ENCODE data around the gene ENO4.

The ENO4 gene

GRCh38 chr10:116831086-116831485 is 18.2 kb upstream of the ENO4 start:
- DNase-seq = no peak

- no peak for DNase-seq
Measured at GRCh38 chr10:116831790-116832189, 17.5 kb upstream of the ENO4 start.

GRCh38 chr10:116833986-116834985 is 15.0 kb upstream of the ENO4 start:
- no peak for DNase-seq

GRCh38 chr10:116835658-116836057 is 13.6 kb upstream of the ENO4 start:
- no peak for DNase-seq

GRCh38 chr10:116836083-116836482 is 13.2 kb upstream of the ENO4 start:
- no peak for DNase-seq

- no peak for DNase-seq
Measured at GRCh38 chr10:116836902-116837523, 12.3 kb upstream of the ENO4 start.

- DNase-seq = no peak
Measured at GRCh38 chr10:116838143-116838725, 11.1 kb upstream of the ENO4 start.

GRCh38 chr10:116840389-116841075 is 8.8 kb upstream of the ENO4 start:
- no peak for DNase-seq

GRCh38 chr10:116845823-116846222 is 3.5 kb upstream of the ENO4 start:
- no peak for DNase-seq

GRCh38 chr10:116848032-116848943 is 1.0 kb upstream of the ENO4 start:
- DNase-seq = no peak

- no peak for DNase-seq
Measured at GRCh38 chr10:116848944-116849247, 403 bp upstream of the ENO4 start.

- DNase-seq = no peak
Measured at GRCh38 chr10:116850058-116850611, 836 bp downstream of the ENO4 start.

- no peak for DNase-seq
Measured at GRCh38 chr10:116852246-116852645, 2.9 kb downstream of the ENO4 start.

GRCh38 chr10:116853287-116853686 is 4.0 kb downstream of the ENO4 start:
- no peak for DNase-seq

- no peak for DNase-seq
Measured at GRCh38 chr10:116853701-116854100, 4.4 kb downstream of the ENO4 start.

GRCh38 chr10:116857156-116857555 is 7.9 kb downstream of the ENO4 start:
- DNase-seq = no peak

- DNase-seq = no peak
Measured at GRCh38 chr10:116861796-116862195, 12.5 kb downstream of the ENO4 start.

- DNase-seq = no peak
Measured at GRCh38 chr10:116864436-116864835, 15.1 kb downstream of the ENO4 start.

GRCh38 chr10:116866066-116866465 is 16.8 kb downstream of the ENO4 start:
- DNase-seq = no peak

- DNase-seq = no peak
Measured at GRCh38 chr10:116866987-116867595, 17.8 kb downstream of the ENO4 start.

GRCh38 chr10:116868198-116868676 is 18.9 kb downstream of the ENO4 start:
- DNase-seq = no peak

All from amniotic stem cell (primary cell).